SK-N-SH (cell line): ENCODE results near the gene SLC23A1. TPM values are rescaled to one million over a fixed set of nuclear protein-coding genes. Genes with fewer than 3 reads are reported as not detected.

Experiments used
- CTCF ChIA-PET: fragments of 300-600, 350-600 bp; formaldehyde crosslinking; extraction: SDS; loops from one replicate; lab custom pipeline; 2021; lab: Yijun Ruan, JAX
- POLR2A ChIA-PET: fragments of 350-600 bp; sonication (Branson Sonifier 250); formaldehyde crosslinking; extraction: SDS; loops from one replicate; lab custom pipeline; 2020; ENCODE audit warnings: antibody characterized with exemption, inconsistent platforms; lab: Yijun Ruan, JAX
- DNase-seq: peaks from one replicate; pipeline ENCODE4 v3.0.0; 2012
- H2AFZ ChIP-seq: fragments of 200-600 bp; sonication (generic); 2 replicates; pipeline ENCODE4 v1.8.1; 2016; ENCODE audit warnings: antibody characterized with exemption, mild to moderate bottlenecking, low read depth
- H3F3A ChIP-seq: fragments of 200-600 bp; sonication (generic); replicated peaks from 2 replicates; pipeline ENCODE3; 2016; ENCODE audit warnings: antibody characterized with exemption, mild to moderate bottlenecking; ENCODE audit not compliant: insufficient read depth
- H3K27ac ChIP-seq, 2 experiments: fragments of 200-500 bp in 1 of 2; fragments of 200-600 bp in 1 of 2; sonication (Bioruptor generic) in 1 of 2; sonication (generic), shearing (Covaris generic) in 1 of 2; 2 replicates each; pipeline versions ENCODE4 v1.5.1 to v1.6.1; 2014 to 2016; ENCODE audit warnings: low read depth in 2 of 2, inconsistent platforms in 1 of 2, low read length in 1 of 2, mild to moderate bottlenecking in 1 of 2, mixed read lengths in 1 of 2
- H3K27me3 ChIP-seq: fragments of 200-600 bp; sonication (generic), shearing (Covaris generic); 2 replicates; pipeline ENCODE4 v1.6.1; 2016; ENCODE audit warnings: mixed run types; ENCODE audit not compliant: insufficient read depth
- H3K36me3 ChIP-seq, 2 experiments: fragments of 200-500 bp in 1 of 2; fragments of 200-600 bp in 1 of 2; sonication (Bioruptor generic) in 1 of 2; sonication (generic) in 1 of 2; replicated peaks in 1 of 2; 2 replicates each; pipeline versions ENCODE3 to v1.5.1; 2014 to 2016; ENCODE audit warnings: low read length in 1 of 2, mild to moderate bottlenecking in 1 of 2; ENCODE audit not compliant: insufficient read depth in 2 of 2, control insufficient read depth in 1 of 2
- H3K4me1 ChIP-seq, 2 experiments: fragments of 200-500 bp in 1 of 2; fragments of 200-600 bp in 1 of 2; sonication (Bioruptor generic) in 1 of 2; sonication (generic), shearing (Covaris generic) in 1 of 2; 2 replicates each; pipeline versions ENCODE4 v1.5.1 to v1.6.1; 2014 to 2016; ENCODE audit warnings: low read depth in 1 of 2, low read length in 1 of 2, mixed run types in 1 of 2; ENCODE audit not compliant: insufficient read depth in 2 of 2, control insufficient read depth in 1 of 2
- H3K4me2 ChIP-seq: fragments of 200-600 bp; sonication (generic), shearing (Covaris generic); 2 replicates; pipeline ENCODE4 v1.6.1; 2017; ENCODE audit warnings: mixed run types
- H3K4me3 ChIP-seq, 2 experiments: fragments of 200-500 bp in 1 of 2; fragments of 200-600 bp in 1 of 2; sonication (Bioruptor generic) in 1 of 2; sonication (generic), shearing (Covaris generic) in 1 of 2; 2 replicates each; pipeline versions ENCODE4 v1.5.1 to v1.8.1; 2014 to 2016; ENCODE audit warnings: low read depth in 2 of 2, inconsistent platforms in 1 of 2, low read length in 1 of 2, mild to moderate bottlenecking in 1 of 2, mixed read lengths in 1 of 2, moderate library complexity in 1 of 2
- H3K79me2 ChIP-seq: fragments of 200-600 bp; sonication (generic); 2 replicates; pipeline ENCODE4 v1.8.1; 2017; ENCODE audit warnings: mild to moderate bottlenecking; ENCODE audit not compliant: insufficient read depth
- H3K9ac ChIP-seq: fragments of 200-600 bp; sonication (generic); 2 replicates; pipeline ENCODE4 v1.6.1; 2017; ENCODE audit warnings: mixed run types
- H3K9me2 ChIP-seq: fragments of 200-600 bp; sonication (generic); 2 replicates; pipeline ENCODE4 v1.6.1; 2017; ENCODE audit warnings: mixed run types
- H3K9me3 ChIP-seq: fragments of 200-600 bp; sonication (generic); 2 replicates; pipeline ENCODE4 v1.6.1; 2017; ENCODE audit warnings: mixed run types, mild to moderate bottlenecking, moderate library complexity
- H4K20me1 ChIP-seq: fragments of 200-600 bp; sonication (generic); 2 replicates; pipeline ENCODE4 v1.6.1; 2017; ENCODE audit warnings: mild to moderate bottlenecking, mixed run types; ENCODE audit not compliant: insufficient read depth
- CHD2 ChIP-seq: fragments of 150-350 bp; IDR thresholded peaks from 2 replicates; pipeline ENCODE4 v1.6.1; 2018; ENCODE audit warnings: low read length; ENCODE audit not compliant: partially characterized antibody
- EP300 ChIP-seq, 2 experiments: IDR thresholded peaks; 2 replicates each; pipeline versions ENCODE4 v1.4.0 to v1.6.1; 2012; ENCODE audit warnings: borderline replicate concordance in 1 of 2, low read depth in 1 of 2, low read length in 1 of 2
- EZH2phosphoT487 ChIP-seq: fragments of 200-600 bp; sonication (generic); IDR thresholded peaks from 2 replicates; pipeline ENCODE4 v1.6.1; 2017; ENCODE audit warnings: low read depth, mixed run types, mild to moderate bottlenecking, antibody characterized with exemption, moderate library complexity, borderline replicate concordance
- FOSL2 ChIP-seq: IDR thresholded peaks from 2 replicates; pipeline ENCODE4 v1.4.0; 2012; ENCODE audit warnings: low read depth, mild to moderate bottlenecking, moderate library complexity, borderline replicate concordance
- JUND ChIP-seq: IDR thresholded peaks from 2 replicates; pipeline ENCODE4 v1.4.0; 2012
- NFIC ChIP-seq: IDR thresholded peaks from 2 replicates; pipeline ENCODE4 v1.4.0; 2012; ENCODE audit warnings: borderline replicate concordance
- POLR2AphosphoS5 ChIP-seq: IDR thresholded peaks from 2 replicates; pipeline ENCODE4 v1.6.1; 2012; ENCODE audit warnings: low read depth, low read length
- RXRA ChIP-seq: IDR thresholded peaks from 2 replicates; pipeline ENCODE4 v1.4.0; 2012; ENCODE audit warnings: low read depth, mild to moderate bottlenecking, borderline replicate concordance
- SIN3A ChIP-seq: IDR thresholded peaks from 2 replicates; pipeline ENCODE4 v1.6.1; 2012; ENCODE audit warnings: low read depth, mild to moderate bottlenecking, low read length, moderate library complexity, borderline replicate concordance
- TAF1 ChIP-seq: IDR thresholded peaks from 2 replicates; pipeline ENCODE4 v1.6.1; 2012; ENCODE audit warnings: low read depth, mild to moderate bottlenecking, low read length, moderate library complexity, borderline replicate concordance
- TCF12 ChIP-seq: IDR thresholded peaks from 2 replicates; pipeline ENCODE4 v1.4.0; 2012
- TEAD4 ChIP-seq: IDR thresholded peaks from 2 replicates; pipeline ENCODE4 v1.4.0; 2012; ENCODE audit warnings: mild to moderate bottlenecking, borderline replicate concordance; ENCODE audit not compliant: insufficient read depth
- YY1 ChIP-seq: IDR thresholded peaks from 2 replicates; pipeline ENCODE4 v1.4.0; 2012; ENCODE audit warnings: low read depth, mild to moderate bottlenecking
- WGBS: methylation state at CpG from one replicate; pipeline ENCODE4 v1.1.6; 2017; ENCODE audit warnings: low lambda C conversion rate; 5-methylcytosine and 5-hydroxymethylcytosine counted together
- polyA plus RNA-seq, 3 experiments: library from polyadenylated mRNA; depleted of rRNA; stranded (reverse); fragments of >200 nt; gene quantifications; 2 replicates each; pipeline ENCODE4 v1.2.3, GENCODE V29; 2012
- TF ChIP-seq, protein P1 (sequence below): IDR thresholded peaks from 2 replicates; pipeline ENCODE4; 2012
- TF ChIP-seq, protein P2 (sequence below): IDR thresholded peaks from 2 replicates; pipeline ENCODE4 v1.6.1; 2012; ENCODE audit warnings: mild to moderate bottlenecking, low read depth, low read length, moderate library complexity
- TF ChIP-seq, protein P3 (sequence below): IDR thresholded peaks from 2 replicates; pipeline ENCODE4 v1.4.0; 2012; ENCODE audit warnings: low read depth, borderline replicate concordance
- TF ChIP-seq, protein P4 (sequence below): IDR thresholded peaks from 2 replicates; pipeline ENCODE4 v1.4.0; 2012; ENCODE audit warnings: low read depth

Gene SLC23A1
- polyA plus RNA-seq, 1 of the 3 experiments (the other 2 are of a cell fraction) = not detected

- no peaks in the 10 kb centered on the region for H4K20me1 ChIP-seq
- H3K27me3 ChIP-seq = no peaks in the 10 kb centered on the region
- H3K9ac ChIP-seq = no peak overlapping the region
Observed at GRCh38 chr5:139419226-139420192, 36.4 kb upstream of the SLC23A1 start.

DNA sequence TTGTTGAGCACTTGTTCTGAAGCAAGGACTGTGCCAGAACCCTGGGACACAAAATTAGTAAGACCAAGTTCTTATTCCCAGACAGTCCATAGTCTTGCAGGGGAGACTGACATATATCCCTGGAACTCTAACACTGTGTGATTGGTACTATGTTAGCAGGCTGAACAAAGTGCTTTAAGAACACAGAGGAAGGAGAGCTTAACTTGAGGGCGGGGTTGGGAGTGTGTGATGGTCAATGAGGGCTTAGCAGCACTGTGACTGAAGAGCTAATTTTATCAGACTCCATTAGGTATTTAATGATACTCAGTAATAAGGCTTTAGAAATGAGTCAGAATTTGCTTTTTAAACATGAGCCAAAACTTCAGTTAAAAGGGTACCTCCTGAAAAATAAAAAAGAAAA is 35.7 kb upstream of the SLC23A1 start:
- Histone ChIP-seq H3K9ac (no peak overlapping the region), H3F3A (peaks cover 7% of the 10 kb centered on the region), H3K4me2 (no peak overlapping the region), H3K36me3 (peaks cover 38 to 49% of the 10 kb centered on the region in 2 experiments), H3K9me3 (no peaks in the 10 kb centered on the region), H4K20me1 (no peaks in the 10 kb centered on the region), H3K27ac (no peak overlapping the region), H3K4me1 (peaks cover 0 to 4% of the 10 kb centered on the region in 2 experiments; a peak in 1 of 4 replicates), H3K9me2 (no peaks in the 10 kb centered on the region), H3K79me2 (no peaks in the 10 kb centered on the region), H3K4me3 (no peak overlapping the region), H3K27me3 (no peaks in the 10 kb centered on the region), H2AFZ (no peak overlapping the region)
- TF ChIP-seq RXRA (no peak), POLR2AphosphoS5 (no peak), NFIC (no peak), CHD2 (no peak), EP300 (IDR thresholded peaks at IDR 0.05; ENCODE audit: borderline replicate concordance in 1 of 2, low read depth in 1 of 2, low read length in 1 of 2) (no peak), JUND (no peak), SIN3A (no peak), YY1 (no peak)
- TF ChIP-seq, protein P1, sequence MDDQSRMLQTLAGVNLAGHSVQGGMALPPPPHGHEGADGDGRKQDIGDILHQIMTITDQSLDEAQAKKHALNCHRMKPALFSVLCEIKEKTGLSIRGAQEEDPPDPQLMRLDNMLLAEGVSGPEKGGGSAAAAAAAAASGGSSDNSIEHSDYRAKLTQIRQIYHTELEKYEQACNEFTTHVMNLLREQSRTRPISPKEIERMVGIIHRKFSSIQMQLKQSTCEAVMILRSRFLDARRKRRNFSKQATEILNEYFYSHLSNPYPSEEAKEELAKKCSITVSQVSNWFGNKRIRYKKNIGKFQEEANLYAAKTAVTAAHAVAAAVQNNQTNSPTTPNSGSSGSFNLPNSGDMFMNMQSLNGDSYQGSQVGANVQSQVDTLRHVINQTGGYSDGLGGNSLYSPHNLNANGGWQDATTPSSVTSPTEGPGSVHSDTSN = no peak
- TF ChIP-seq, protein P2, sequence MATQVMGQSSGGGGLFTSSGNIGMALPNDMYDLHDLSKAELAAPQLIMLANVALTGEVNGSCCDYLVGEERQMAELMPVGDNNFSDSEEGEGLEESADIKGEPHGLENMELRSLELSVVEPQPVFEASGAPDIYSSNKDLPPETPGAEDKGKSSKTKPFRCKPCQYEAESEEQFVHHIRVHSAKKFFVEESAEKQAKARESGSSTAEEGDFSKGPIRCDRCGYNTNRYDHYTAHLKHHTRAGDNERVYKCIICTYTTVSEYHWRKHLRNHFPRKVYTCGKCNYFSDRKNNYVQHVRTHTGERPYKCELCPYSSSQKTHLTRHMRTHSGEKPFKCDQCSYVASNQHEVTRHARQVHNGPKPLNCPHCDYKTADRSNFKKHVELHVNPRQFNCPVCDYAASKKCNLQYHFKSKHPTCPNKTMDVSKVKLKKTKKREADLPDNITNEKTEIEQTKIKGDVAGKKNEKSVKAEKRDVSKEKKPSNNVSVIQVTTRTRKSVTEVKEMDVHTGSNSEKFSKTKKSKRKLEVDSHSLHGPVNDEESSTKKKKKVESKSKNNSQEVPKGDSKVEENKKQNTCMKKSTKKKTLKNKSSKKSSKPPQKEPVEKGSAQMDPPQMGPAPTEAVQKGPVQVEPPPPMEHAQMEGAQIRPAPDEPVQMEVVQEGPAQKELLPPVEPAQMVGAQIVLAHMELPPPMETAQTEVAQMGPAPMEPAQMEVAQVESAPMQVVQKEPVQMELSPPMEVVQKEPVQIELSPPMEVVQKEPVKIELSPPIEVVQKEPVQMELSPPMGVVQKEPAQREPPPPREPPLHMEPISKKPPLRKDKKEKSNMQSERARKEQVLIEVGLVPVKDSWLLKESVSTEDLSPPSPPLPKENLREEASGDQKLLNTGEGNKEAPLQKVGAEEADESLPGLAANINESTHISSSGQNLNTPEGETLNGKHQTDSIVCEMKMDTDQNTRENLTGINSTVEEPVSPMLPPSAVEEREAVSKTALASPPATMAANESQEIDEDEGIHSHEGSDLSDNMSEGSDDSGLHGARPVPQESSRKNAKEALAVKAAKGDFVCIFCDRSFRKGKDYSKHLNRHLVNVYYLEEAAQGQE = no peak
- TF ChIP-seq, protein P3, sequence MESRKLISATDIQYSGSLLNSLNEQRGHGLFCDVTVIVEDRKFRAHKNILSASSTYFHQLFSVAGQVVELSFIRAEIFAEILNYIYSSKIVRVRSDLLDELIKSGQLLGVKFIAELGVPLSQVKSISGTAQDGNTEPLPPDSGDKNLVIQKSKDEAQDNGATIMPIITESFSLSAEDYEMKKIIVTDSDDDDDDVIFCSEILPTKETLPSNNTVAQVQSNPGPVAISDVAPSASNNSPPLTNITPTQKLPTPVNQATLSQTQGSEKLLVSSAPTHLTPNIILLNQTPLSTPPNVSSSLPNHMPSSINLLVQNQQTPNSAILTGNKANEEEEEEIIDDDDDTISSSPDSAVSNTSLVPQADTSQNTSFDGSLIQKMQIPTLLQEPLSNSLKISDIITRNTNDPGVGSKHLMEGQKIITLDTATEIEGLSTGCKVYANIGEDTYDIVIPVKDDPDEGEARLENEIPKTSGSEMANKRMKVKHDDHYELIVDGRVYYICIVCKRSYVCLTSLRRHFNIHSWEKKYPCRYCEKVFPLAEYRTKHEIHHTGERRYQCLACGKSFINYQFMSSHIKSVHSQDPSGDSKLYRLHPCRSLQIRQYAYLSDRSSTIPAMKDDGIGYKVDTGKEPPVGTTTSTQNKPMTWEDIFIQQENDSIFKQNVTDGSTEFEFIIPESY = no peak
- ChIA-PET CTCF (interaction anchor here (1.0 to 9.7 kb wide), 3 partner anchors 8 to 96 kb away, joined by 3 to 324 read pairs (median 14); no protein-coding TSS in a partner anchor), POLR2A (no interaction called here)
- WGBS = 82% methylated on average over 1 of the region's 1 CpG
- no peak for DNase-seq

More at GRCh38 chr5:139419226-139420192, 36.4 kb upstream of the SLC23A1 start:
- no peak overlapping the region for H2AFZ ChIP-seq
- TF ChIP-seq EZH2phosphoT487 (no peak), TEAD4 (no peak), FOSL2 (no peak), TAF1 (no peak), JUND (no peak), CHD2 (no peak), TCF12 (no peak)
- TF ChIP-seq, protein P4, sequence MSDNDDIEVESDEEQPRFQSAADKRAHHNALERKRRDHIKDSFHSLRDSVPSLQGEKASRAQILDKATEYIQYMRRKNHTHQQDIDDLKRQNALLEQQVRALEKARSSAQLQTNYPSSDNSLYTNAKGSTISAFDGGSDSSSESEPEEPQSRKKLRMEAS = no peak
- no peak for DNase-seq
- WGBS = 87% methylated on average over 9 of the region's 9 CpGs
- no peak overlapping the region for H3K27ac ChIP-seq
- no peaks in the 10 kb centered on the region for H3K9me2 ChIP-seq
- no peak overlapping the region for H3K4me3 ChIP-seq
- no peaks in the 10 kb centered on the region for H3K79me2 ChIP-seq
- H3K36me3 ChIP-seq = peaks cover 31 to 48% of the 10 kb centered on the region in 2 experiments
- H3K4me1 ChIP-seq = peaks cover 0 to 4% of the 10 kb centered on the region in 2 experiments; a peak in 1 of 4 replicates
- POLR2A ChIA-PET = no interaction called here
- no peaks in the 10 kb centered on the region for H3K9me3 ChIP-seq
- CTCF ChIA-PET = interaction anchor here (0.7 to 9.7 kb wide), 4 partner anchors 9 to 95 kb away, joined by 3 to 324 read pairs (median 8); partner anchors contain the start of gene STING1
- H3K4me2 ChIP-seq = no peak overlapping the region
- peaks cover 7% of the 10 kb centered on the region for H3F3A ChIP-seq
